Stomach smooth muscle (tissue), 2 donors: ENCODE results near the gene OGA.
A peak's percentile ranks its signal among the peaks of the same experiment; 100 is the strongest.

Experiments
- H3K27ac ChIP-seq: one replicate; pipeline ENCODE4 v1.7.0; 2013; ENCODE audit warnings: mild to moderate bottlenecking, low read length, inconsistent platforms
- H3K27me3 ChIP-seq, 2 donors: one replicate each; pipeline ENCODE4 v1.7.0; 2013; ENCODE audit warnings: low read length in 2 of 2; ENCODE audit not compliant: insufficient read depth in 2 of 2, control insufficient read depth in 1 of 2
- H3K36me3 ChIP-seq, 2 donors: one replicate each; pipeline ENCODE4 v1.7.0; 2013; ENCODE audit warnings: low read length in 2 of 2; ENCODE audit not compliant: control insufficient read depth in 2 of 2, insufficient read depth in 2 of 2
- H3K4me1 ChIP-seq: one replicate; pipeline ENCODE4 v1.7.0; 2013; ENCODE audit warnings: low read length; ENCODE audit not compliant: control insufficient read depth, insufficient read depth
- H3K4me3 ChIP-seq, 2 donors: one replicate each; pipeline ENCODE4 v1.7.0; 2013; ENCODE audit warnings: low read length in 2 of 2
- H3K9ac ChIP-seq, 2 donors: one replicate each; pipeline ENCODE4 v1.7.0; 2013; ENCODE audit warnings: low read length in 2 of 2, mild to moderate bottlenecking in 1 of 2
- H3K9me3 ChIP-seq, 2 donors: one replicate each; pipeline ENCODE4 v1.7.0; 2013; ENCODE audit warnings: low read length in 2 of 2; ENCODE audit not compliant: control insufficient read depth in 2 of 2
- donor health status: healthy.
- donor health status: Pancreatic carcinoma.

The OGA gene

DNA sequence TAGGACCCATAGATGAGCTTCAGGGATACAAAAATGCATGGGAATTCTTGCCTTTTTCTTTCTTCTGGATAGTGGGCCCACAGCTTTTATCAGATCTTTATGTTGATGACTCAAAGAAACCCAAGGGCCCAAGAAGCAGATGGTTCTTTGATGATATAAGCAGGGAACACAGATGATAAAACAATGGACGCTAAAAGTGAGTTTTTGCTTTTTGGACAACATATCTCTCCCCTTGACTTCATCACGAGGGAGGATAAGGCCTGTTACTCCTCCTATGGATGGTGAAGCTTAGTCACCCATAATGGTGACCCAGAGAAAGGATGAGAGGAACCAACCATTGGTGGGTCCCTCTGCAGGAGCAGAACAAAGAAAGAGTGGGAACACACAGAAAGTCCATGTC, 6.5 kb upstream of the OGA start:
- H3K36me3 ChIP-seq, result peaks cover 0 to 3% of the 10 kb centered on the region in 2 donors
- no peak overlapping the region for H3K4me3 ChIP-seq
- no peak overlapping the region for H3K27ac ChIP-seq
- no peak overlapping the region for H3K9ac ChIP-seq
- no peaks in the 10 kb centered on the region for H3K27me3 ChIP-seq
- H3K9me3 ChIP-seq, result no peaks in the 10 kb centered on the region
- peaks cover 2% of the 10 kb centered on the region for H3K4me1 ChIP-seq

DNA sequence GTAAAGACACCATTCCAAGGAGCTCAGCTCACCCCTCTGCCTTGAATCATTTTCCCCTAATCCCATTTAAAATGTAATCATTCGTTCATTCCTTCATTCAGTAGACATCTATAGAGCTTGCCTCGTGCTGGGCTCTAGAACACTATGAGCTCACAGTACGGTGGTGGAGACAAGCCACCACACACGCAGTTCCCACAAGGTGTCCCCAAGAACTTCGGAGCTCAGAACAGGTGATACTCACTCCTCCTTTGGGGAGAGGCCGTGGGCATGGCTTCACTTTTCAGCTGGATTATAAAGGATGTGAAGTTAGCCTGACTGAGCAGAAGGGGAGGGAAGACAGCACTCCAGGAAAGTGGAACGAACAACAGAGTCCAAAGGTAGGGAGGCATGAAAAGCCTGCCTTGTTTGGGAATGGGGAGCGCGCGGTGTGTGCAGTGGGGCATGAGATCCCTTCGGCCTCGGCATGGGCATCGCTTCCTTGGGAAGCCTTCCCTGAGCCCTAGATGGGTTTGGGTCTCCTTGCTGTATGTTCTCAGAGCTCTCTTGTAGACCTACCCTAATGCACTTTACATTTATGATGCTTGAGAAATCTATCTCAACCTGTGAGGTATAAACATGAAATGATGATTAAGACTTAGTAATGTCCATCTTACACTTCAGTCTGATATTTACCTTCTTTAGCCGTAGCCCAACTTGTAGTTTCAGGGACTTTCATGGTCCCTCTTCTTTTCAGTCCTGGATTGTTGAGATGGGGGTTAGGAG, 809 bp upstream of the OGA start:
- Histone ChIP-seq H3K36me3 (peaks cover 0 to 2% of the 10 kb centered on the region in 2 donors), H3K27ac (peak overlapping the region; percentile 91), H3K9me3 (no peaks in the 10 kb centered on the region), H3K27me3 (no peaks in the 10 kb centered on the region), H3K4me3 (peak overlapping the region; percentile 95 to 99), H3K4me1 (peaks cover 26% of the 10 kb centered on the region), H3K9ac (peak overlapping the region; percentile 93 to 95)

DNA sequence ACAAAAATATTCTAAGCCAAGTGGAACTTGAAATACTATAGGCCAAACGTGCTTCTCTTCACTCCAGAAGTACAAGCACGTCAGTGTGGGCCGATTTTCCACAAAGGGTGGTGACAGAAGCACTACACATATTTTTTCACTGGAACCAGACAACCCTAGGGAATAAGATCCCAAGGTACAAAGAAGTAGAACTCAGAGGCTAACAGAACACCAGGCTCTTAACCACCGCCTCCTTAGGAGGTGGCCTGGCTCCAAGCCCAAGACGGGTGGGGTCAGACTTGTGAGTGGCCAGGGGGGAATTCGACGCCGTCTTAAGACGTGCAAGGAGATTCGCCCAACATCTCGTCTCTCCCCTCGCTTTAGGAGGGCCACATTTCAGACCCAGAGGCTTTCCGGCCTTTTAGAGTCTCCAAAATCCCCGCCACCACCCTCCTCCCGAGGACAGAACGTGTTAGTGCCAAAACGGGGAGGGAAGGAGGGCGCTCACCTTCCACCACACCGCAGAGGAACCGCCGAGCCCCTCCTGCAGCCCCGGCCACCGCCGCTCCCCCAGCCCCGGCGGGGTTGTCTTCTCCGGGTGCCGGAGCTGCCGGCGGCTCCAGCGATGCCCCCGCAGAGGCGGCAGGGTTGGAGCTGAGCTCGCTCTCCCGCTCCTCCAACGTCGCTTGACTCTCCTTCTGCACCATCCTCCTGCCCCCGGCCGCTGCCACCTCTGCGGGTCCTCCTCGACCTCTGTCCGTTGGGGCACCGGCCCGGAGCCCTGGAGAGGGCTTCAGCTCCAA, 716 bp downstream of the OGA start:
- Histone ChIP-seq H3K27ac (peak overlapping the region; percentile 91), H3K27me3 (no peaks in the 10 kb centered on the region), H3K9ac (peak overlapping the region; percentile 93 to 95), H3K36me3 (peaks cover 3% of the 10 kb centered on the region in 2 donors), H3K4me1 (peaks cover 29% of the 10 kb centered on the region), H3K4me3 (peak overlapping the region; percentile 95 to 99), H3K9me3 (no peaks in the 10 kb centered on the region)

DNA sequence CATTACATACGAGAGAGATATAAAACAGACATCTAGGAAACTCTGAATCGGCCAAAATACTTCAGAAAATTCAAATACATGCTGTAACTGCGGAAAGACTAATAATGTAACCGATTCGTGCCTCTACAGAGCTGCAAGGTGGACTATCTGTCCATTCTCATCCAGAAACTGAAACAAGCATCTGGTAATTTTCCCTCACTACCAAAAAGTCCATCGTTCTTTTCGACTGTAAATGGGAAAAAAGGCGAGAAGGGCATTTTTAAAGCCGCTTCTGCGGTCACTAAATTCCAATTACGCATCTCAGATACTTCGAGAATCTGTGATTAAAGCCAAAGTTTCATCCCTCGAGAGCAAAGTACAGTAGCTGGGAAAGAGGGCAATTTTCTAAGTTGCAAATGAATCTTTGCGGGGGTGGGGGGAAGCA, 1.3 kb downstream of the OGA start:
- Histone ChIP-seq H3K27ac (peak overlapping the region; percentile 91), H3K4me1 (peaks cover 29% of the 10 kb centered on the region), H3K4me3 (peak overlapping the region; percentile 95 to 99), H3K9ac (peak overlapping the region; percentile 93 to 95), H3K36me3 (peaks cover 4 to 7% of the 10 kb centered on the region in 2 donors), H3K9me3 (no peaks in the 10 kb centered on the region), H3K27me3 (no peaks in the 10 kb centered on the region)

DNA sequence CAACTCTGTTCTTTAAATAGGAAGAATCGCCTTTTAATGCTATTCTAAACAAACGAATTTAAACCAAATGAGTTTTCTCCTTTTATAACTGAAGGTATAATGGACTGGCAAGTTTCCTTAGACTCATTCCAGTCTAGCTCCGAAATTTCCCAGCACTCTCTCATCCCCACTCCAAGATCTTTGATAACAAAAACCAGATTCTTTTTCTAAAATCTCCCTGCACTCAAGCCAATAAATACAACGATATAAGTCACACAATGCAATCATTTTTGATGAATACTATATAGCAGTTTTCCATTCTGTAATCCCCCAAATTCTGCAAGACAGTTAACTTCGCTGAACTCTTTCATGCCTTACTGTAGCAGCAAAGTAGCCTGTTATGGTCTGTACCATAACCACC, 1.9 kb downstream of the OGA start:
- Histone ChIP-seq H3K4me3 (peak overlapping the region; percentile 95 to 99), H3K9me3 (no peaks in the 10 kb centered on the region), H3K9ac (peak overlapping the region in 1 of 2 donors; percentile 93), H3K27me3 (no peaks in the 10 kb centered on the region), H3K27ac (no peak overlapping the region), H3K4me1 (peaks cover 29% of the 10 kb centered on the region), H3K36me3 (peaks cover 4 to 9% of the 10 kb centered on the region in 2 donors)

DNA sequence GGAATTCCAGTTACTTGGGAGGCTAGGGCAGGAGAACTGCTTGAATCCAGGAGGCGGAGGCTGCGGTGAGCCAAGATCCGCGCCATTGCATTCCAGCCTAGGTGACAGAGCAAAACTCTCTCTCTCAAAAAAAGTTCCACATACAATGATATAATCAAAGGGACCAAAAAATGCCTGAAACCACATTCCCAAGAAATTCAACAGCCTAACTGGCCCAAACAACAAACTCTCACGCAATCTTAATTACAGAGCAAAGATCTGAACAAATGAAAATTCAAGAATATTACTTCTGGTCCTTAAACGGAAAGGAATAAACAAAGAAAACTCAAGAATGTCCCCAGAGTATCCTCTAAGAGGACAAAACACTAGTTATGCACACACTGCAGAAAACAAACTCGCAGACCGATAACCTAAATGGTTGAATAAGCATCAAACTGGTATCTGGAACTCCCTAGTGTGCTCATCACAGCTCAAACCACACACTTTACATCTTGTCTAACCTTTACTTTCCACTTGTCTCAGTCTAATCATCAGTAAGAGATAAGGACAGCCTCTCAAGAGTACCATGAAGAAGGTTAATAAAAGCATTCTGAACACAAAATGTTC, 3.7 kb downstream of the OGA start:
- H3K9me3 ChIP-seq, result no peaks in the 10 kb centered on the region
- H3K36me3 ChIP-seq, result peaks cover 14 to 21% of the 10 kb centered on the region in 2 donors
- no peak overlapping the region for H3K9ac ChIP-seq
- H3K27ac ChIP-seq, result no peak overlapping the region
- peaks cover 27% of the 10 kb centered on the region for H3K4me1 ChIP-seq
- peak overlapping the region; percentile 65 to 95 for H3K4me3 ChIP-seq
- H3K27me3 ChIP-seq, result no peaks in the 10 kb centered on the region

DNA sequence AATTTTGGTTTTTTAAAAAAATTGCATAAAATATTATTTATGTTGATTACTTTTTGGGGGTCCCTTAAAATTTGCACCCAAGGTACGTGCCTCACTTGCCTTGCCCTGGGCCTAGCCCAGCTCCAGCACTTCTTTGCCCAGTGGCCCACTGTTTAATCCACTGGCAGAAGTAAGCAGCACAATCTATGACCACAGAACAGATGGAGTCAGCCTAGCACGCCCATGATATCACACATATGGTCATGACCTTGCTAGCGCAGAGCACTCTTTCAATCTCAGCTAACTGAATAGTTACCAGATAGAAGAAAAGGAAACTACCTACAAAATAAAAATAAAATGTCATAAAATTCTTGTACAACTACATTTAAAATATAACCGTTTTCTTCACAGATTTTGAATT, 5.6 kb downstream of the OGA start:
- no peaks in the 10 kb centered on the region for H3K9me3 ChIP-seq
- H3K9ac ChIP-seq, result no peak overlapping the region
- H3K27ac ChIP-seq, result no peak overlapping the region
- no peaks in the 10 kb centered on the region for H3K27me3 ChIP-seq
- H3K4me1 ChIP-seq, result peaks cover 21% of the 10 kb centered on the region
- no peak overlapping the region for H3K4me3 ChIP-seq
- H3K36me3 ChIP-seq, result peaks cover 17 to 29% of the 10 kb centered on the region in 2 donors

DNA sequence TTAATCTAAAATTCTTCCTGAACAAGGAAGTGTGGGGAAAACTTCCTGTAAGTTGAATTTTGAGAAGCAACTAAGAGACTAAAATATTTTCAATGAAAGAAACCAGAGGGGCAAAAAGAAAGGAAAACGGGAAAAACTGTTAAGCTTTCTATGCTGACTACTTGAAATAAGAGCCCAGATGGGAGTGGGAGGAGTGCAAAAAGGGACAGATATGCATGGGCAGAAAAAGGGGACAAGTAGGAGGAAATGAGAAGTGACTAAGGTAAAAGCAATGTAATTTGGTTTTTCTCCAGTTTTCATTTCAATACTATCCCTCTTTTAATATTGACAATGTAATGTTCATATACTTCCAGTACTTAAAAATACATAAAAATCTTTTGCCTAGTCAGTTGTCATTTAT, 11.1 kb downstream of the OGA start:
- Histone ChIP-seq H3K36me3 (peaks cover 34 to 52% of the 10 kb centered on the region in 2 donors), H3K9me3 (no peaks in the 10 kb centered on the region), H3K4me1 (no peaks in the 10 kb centered on the region), H3K27me3 (no peaks in the 10 kb centered on the region), H3K27ac (no peak overlapping the region), H3K4me3 (no peak overlapping the region), H3K9ac (no peak overlapping the region)

DNA sequence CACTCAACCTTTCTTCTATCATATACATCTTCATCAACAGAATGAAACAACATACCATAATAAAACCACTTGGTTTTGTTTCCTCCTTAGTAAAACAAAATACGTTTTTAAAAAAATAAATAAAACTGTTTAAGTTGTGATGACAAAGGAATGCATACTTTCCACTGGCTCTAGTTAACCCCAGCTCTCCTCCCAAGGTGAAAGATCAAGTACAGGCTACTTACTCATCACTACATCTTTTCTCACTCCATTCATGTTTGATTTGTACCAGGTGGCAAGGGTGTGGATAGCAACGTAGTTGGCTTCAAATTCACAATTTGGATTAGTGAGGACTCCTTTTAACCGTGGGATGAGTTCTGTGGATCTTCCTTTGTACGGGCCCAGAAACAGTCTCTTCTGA, 14.7 kb downstream of the OGA start:
- Histone ChIP-seq H3K4me1 (no peaks in the 10 kb centered on the region), H3K4me3 (no peak overlapping the region), H3K9ac (no peak overlapping the region), H3K36me3 (peaks cover 46 to 52% of the 10 kb centered on the region in 2 donors), H3K27ac (no peak overlapping the region), H3K9me3 (no peaks in the 10 kb centered on the region), H3K27me3 (no peaks in the 10 kb centered on the region)

DNA sequence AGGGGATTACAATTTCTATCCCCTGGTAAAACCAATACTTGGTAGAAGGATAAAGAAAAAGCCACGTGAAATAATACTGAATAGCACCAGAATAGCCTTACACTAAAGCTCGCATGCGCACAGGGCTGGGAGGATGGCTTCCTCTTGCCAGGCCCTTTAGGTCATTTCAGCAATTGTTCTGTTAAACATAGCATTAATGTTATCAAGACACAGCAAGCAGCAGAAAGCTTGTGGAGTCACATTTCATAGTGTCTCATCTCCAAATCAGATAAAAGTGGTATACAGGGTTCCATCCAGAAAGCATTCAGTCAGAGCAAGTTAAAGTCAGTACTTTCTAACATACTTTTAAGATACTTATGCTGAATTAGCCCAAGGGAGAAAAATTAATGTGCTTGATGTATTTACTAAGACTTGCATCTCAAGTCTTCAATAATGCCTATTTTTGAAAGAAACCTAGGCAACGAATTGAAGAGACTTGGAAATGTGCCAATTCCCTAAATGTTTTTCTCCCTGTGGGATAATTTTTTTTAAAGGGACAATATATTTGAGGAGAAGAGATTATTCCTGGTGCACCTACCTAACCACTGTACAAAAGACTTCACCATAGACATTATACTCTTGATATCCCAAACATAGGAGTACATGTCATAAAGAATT, 20.7 kb downstream of the OGA start:
- Histone ChIP-seq H3K4me1 (no peaks in the 10 kb centered on the region), H3K9ac (no peak overlapping the region), H3K9me3 (no peaks in the 10 kb centered on the region), H3K27me3 (no peaks in the 10 kb centered on the region), H3K36me3 (peaks cover 54 to 63% of the 10 kb centered on the region in 2 donors), H3K4me3 (no peak overlapping the region), H3K27ac (no peak overlapping the region)
